Body of pancreas (tissue), 4 donors: ENCODE data around the gene WIPF3. TPM values are rescaled to one million over a fixed set of nuclear protein-coding genes. Genes with fewer than 3 reads are reported as not detected.

ENCODE experiments used
- ATAC-seq: fragments of 150-250 bp; one replicate; pipeline ENCODE4 v1.9.1; 2016
- DNase-seq, 4 donors: peaks; one replicate each; pipeline ENCODE4 v3.0.0-alpha.2; 2019
- H3K27ac ChIP-seq, 4 donors: fragments of 200-600 bp; sonication (generic); 1 replicate in 3 of 4; 2 replicates in 1 of 4; pipeline versions ENCODE4 v1.5.1 to v1.6.1; 2016 to 2019; ENCODE audit warnings: mild to moderate bottlenecking in 1 of 4, mixed read lengths in 1 of 4, moderate library complexity in 1 of 4
- H3K27me3 ChIP-seq, 2 donors: fragments of 200-600 bp; sonication (generic); one replicate each; pipeline ENCODE4 v1.6.0; 2016; ENCODE audit warnings: mild to moderate bottlenecking in 1 of 2
- H3K36me3 ChIP-seq, 2 donors: fragments of 200-600 bp; sonication (generic); replicated peaks in 1 of 2; 2 replicates each; pipeline ENCODE4 v1.5.1; 2016; ENCODE audit warnings: low read depth in 2 of 2; ENCODE audit not compliant: insufficient read depth in 1 of 2
- H3K4me1 ChIP-seq: fragments of 200-600 bp; sonication (generic); one replicate; pipeline ENCODE4 v1.6.0; 2016
- H3K4me3 ChIP-seq, 2 donors: fragments of 200-600 bp; sonication (generic); 1 replicate in 1 of 2; 2 replicates in 1 of 2; pipeline ENCODE4 v1.5.1; 2016 to 2019
- H3K9me3 ChIP-seq, 3 donors: fragments of 200-600 bp; sonication (generic); 1 replicate in 2 of 3; 2 replicates in 1 of 3; pipeline ENCODE4 v1.5.1; 2016
- POLR2A ChIP-seq, 3 donors: fragments of 450-650 bp; IDR thresholded peaks; one replicate each; pipeline ENCODE4 v1.6.1; 2016; ENCODE audit warnings: antibody characterized with exemption in 3 of 3, mild to moderate bottlenecking in 2 of 3
- WGBS, 2 donors: methylation state at CpG; one replicate each; pipeline ENCODE4 v1.1.5; 2017; 5-methylcytosine and 5-hydroxymethylcytosine counted together
- intact Hi-C: fragments of 100-400 bp; cut with DNase I; formaldehyde crosslinking; loops from one replicate; pipeline ENCODE4 v1.15.1; 2023
- total RNA-seq, 2 donors: library from RNA; depleted of rRNA; stranded (reverse); fragments of >200 nt; gene quantifications; one replicate each; pipeline ENCODE4 v1.1.0, GENCODE V29; 2016
- TF ChIP-seq, protein P1 (sequence below), 7 experiments: fragments of 450-650 bp in 4 of 7; fragments of 200-600 bp in 3 of 7; sonication (generic) in 3 of 7; IDR thresholded peaks; one replicate each; pipeline ENCODE4 v1.5.1; 2016 to 2019; ENCODE audit warnings: antibody characterized with exemption in 7 of 7

Gene WIPF3
- total RNA-seq, 2 donors from 2014 or later = 0.33 to 1.0 TPM

DNA sequence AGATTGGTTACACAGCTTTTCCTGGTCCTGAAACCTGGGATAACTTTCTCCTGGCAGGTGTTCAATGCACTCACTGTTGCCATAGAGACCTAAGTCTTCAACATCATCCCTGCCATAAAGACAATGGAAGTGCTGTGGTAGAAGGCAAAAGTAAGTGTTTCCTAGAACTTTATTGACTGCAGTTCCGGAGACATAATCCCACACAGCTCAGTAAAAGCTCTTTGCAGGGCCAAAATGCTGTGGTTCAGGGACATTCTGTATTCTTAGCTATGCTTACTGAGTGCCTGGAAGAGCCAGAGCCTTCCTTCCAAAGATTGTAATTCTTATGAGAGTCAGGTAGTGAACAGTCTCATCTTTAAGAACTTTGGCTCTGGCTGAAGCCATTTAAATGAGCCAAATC lies 5.3 kb downstream of the WIPF3 start:
- H3K27ac ChIP-seq = no peak overlapping the region
- H3K27me3 ChIP-seq = no peaks in the 10 kb centered on the region
- no peak overlapping the region for H3K4me3 ChIP-seq
- 95 to 100% methylated on average over 1 of the region's 1 CpG for WGBS, 2 donors
- intact Hi-C loops = no loop called here
- peaks cover 13% of the 10 kb centered on the region for H3K4me1 ChIP-seq
- TF ChIP-seq, protein P1, sequence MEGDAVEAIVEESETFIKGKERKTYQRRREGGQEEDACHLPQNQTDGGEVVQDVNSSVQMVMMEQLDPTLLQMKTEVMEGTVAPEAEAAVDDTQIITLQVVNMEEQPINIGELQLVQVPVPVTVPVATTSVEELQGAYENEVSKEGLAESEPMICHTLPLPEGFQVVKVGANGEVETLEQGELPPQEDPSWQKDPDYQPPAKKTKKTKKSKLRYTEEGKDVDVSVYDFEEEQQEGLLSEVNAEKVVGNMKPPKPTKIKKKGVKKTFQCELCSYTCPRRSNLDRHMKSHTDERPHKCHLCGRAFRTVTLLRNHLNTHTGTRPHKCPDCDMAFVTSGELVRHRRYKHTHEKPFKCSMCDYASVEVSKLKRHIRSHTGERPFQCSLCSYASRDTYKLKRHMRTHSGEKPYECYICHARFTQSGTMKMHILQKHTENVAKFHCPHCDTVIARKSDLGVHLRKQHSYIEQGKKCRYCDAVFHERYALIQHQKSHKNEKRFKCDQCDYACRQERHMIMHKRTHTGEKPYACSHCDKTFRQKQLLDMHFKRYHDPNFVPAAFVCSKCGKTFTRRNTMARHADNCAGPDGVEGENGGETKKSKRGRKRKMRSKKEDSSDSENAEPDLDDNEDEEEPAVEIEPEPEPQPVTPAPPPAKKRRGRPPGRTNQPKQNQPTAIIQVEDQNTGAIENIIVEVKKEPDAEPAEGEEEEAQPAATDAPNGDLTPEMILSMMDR (IDR thresholded peaks at IDR 0.05) = no peak
- no peak for TF ChIP-seq POLR2A (IDR thresholded peaks at IDR 0.05)
- DNase-seq (no peak), ATAC-seq (no peak)
- no peaks in the 10 kb centered on the region for H3K9me3 ChIP-seq
- H3K36me3 ChIP-seq = no peaks in the 10 kb centered on the region

DNA sequence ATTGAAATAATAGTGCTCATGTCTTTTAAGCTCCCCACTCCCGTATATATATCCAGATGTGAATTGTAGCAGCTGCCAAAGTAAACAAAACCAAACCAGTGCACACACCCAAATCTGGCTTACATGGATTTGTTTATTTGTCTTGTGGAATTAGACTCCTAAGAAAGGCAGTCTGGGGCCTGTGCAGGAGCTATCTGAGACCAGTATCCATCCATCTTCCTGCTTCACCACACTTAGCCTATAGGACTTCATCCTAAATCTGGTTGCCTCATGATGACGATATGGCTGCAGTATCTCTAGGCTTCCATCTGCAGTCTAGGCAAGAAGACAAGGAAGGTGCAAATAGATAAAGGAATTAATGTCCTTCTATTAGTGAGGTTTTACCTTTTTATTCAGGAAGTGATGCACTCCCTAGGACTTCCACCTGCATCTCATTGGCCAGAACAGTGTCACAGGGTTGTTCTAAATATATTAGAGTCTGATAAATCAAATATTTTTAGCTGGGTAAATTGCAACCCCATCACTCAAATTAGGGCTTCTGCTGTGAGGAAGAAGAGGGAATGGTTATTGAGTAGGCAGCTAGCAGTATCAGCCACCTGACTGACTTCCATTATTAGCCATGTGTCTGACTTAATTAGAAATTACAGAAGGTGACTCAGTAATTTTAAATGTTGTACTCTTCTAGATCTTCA lies 6.0 kb downstream of the WIPF3 start:
- Histone ChIP-seq H3K36me3 (no peaks in the 10 kb centered on the region), H3K9me3 (no peaks in the 10 kb centered on the region), H3K27ac (no peak overlapping the region), H3K4me3 (no peak overlapping the region), H3K4me1 (peaks cover 6% of the 10 kb centered on the region), H3K27me3 (no peaks in the 10 kb centered on the region)
- WGBS, 2 donors = 43 to 48% methylated on average over 2 of the region's 2 CpGs
- DNase-seq (no peak), ATAC-seq (no peak)
- no peak for TF ChIP-seq POLR2A (IDR thresholded peaks at IDR 0.05)
- TF ChIP-seq, protein P1 (IDR thresholded peaks at IDR 0.05) = no peak
- intact Hi-C loops = no loop called here

GRCh38 chr7:29815181-29816105 lies 9.1 kb downstream of the WIPF3 start:
- DNase-seq = no peak
- 56 to 67% methylated on average over 10 of the region's 10 CpGs for WGBS, 2 donors
- no peaks in the 10 kb centered on the region for H3K27me3 ChIP-seq
- H3K4me1 ChIP-seq = no peaks in the 10 kb centered on the region
- no peak overlapping the region for H3K4me3 ChIP-seq
- ATAC-seq = no peak
- intact Hi-C loops = no loop called here
- H3K27ac ChIP-seq = no peak overlapping the region
- TF ChIP-seq, protein P1 (IDR thresholded peaks at IDR 0.05) = no peak
- TF ChIP-seq POLR2A (IDR thresholded peaks at IDR 0.05) = no peak
- no peaks in the 10 kb centered on the region for H3K9me3 ChIP-seq
- no peaks in the 10 kb centered on the region for H3K36me3 ChIP-seq

DNA sequence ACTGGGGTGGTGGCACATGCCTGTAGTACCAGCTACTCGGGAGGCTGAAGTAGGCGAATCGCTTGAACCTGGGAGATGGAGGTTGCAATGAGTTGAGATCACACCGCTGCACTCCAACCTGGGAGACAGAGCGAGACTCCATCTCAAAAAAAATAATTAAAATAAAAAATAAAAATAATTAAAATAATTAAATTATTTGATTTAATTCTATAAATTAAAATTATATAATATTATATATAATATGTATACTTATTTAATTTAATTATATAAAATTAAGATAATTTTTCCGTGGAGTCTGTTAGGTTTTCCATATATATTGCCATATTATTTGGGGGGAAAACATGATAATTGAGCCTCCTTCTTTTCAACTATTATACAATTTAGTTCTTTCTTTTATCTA lies 12.0 kb downstream of the WIPF3 start:
- DNase-seq (no peak), ATAC-seq (no peak)
- H3K4me3 ChIP-seq = no peak overlapping the region
- TF ChIP-seq POLR2A (IDR thresholded peaks at IDR 0.05) = no peak
- TF ChIP-seq, protein P1 (IDR thresholded peaks at IDR 0.05) = no peak
- 93 to 96% methylated on average over 6 of the region's 6 CpGs for WGBS, 2 donors
- no peaks in the 10 kb centered on the region for H3K4me1 ChIP-seq
- no peaks in the 10 kb centered on the region for H3K9me3 ChIP-seq
- H3K27me3 ChIP-seq = no peaks in the 10 kb centered on the region
- no peak overlapping the region for H3K27ac ChIP-seq
- H3K36me3 ChIP-seq = no peaks in the 10 kb centered on the region
- intact Hi-C loops = no loop called here
